ENCODE results near the gene DGKQ. TPM values are rescaled to one million over a fixed set of nuclear protein-coding genes. Genes with fewer than 3 reads are reported as not detected.

The DGKQ gene
- total and polyA plus RNA-seq, 2 donors (not counting 3 experiments of a cell fraction or from before 2014, with no cell fraction given) = 15.8 to 20.2 TPM

GRCh38 chr4:1001561-1002130 is 28.3 kb upstream of the DGKQ start:
- no peaks in the 10 kb centered on the region for H4K20me1 ChIP-seq (replicated peaks; ENCODE audit: control insufficient read depth, extremely low read depth, insufficient read depth, low read length)
- POLR2A ChIA-PET = no interaction called here
- no peak overlapping the region for H3K9ac ChIP-seq (replicated peaks; ENCODE audit: extremely low read depth, insufficient read depth, low read length)
- FAIRE-seq (no peak), DNase-seq (ENCODE audit: low read depth, low spot score) (no peak)
- H3K4me1 ChIP-seq (ENCODE audit: control insufficient read depth, extremely low read depth, insufficient read depth, low read length) = no peaks in the 10 kb centered on the region
- no peak overlapping the region for H2AFZ ChIP-seq (ENCODE audit: low read depth, low read length)
- no peaks in the 10 kb centered on the region for H3K36me3 ChIP-seq (ENCODE audit: control insufficient read depth in 2 of 2, extremely low read depth in 1 of 2, insufficient read depth in 2 of 2, low read length in 2 of 2)
- H3K27ac ChIP-seq (ENCODE audit: insufficient read depth, low read depth, low read length) = no peak overlapping the region
- H3K4me3 ChIP-seq (replicated peaks in 1 of 3; ENCODE audit: insufficient read depth in 1 of 3, low read depth in 1 of 3, low read length in 3 of 3) = no peak overlapping the region
- dilution Hi-C loops (cut with MboI; ENCODE audit: extremely low pct_ligation_motif_present, low sequenced_read_pairs) (no loop called here), intact Hi-C loops (cut with micrococcal nuclease) (no loop called here)
- TF ChIP-seq GATA2 (IDR thresholded peaks at IDR 0.05; ENCODE audit: insufficient read depth, insufficient read length, low read depth, low read length) = no peak
- TF ChIP-seq CTCF (IDR thresholded peaks at IDR 0.05; ENCODE audit: extremely low read depth in 1 of 2, insufficient read depth in 1 of 2, low read depth in 1 of 2, low read length in 2 of 2) = no peak
- TF ChIP-seq FOS (IDR thresholded peaks at IDR 0.05; ENCODE audit: borderline replicate concordance, insufficient read depth, low read length) = no peak
- TF ChIP-seq MYC (IDR thresholded peaks at IDR 0.05; ENCODE audit: low read depth, low read length) = no peak
- no peak for TF ChIP-seq EZH2 (IDR thresholded peaks at IDR 0.05; ENCODE audit: borderline replicate concordance, low read depth, low read length, severe bottlenecking)
- TF ChIP-seq MAX (IDR thresholded peaks at IDR 0.05; ENCODE audit: insufficient read depth, insufficient read length) = no peak
- no peak for TF ChIP-seq POLR2A (IDR thresholded peaks at IDR 0.05; ENCODE audit: low read depth, low read length)
- no peak for TF ChIP-seq JUN (IDR thresholded peaks at IDR 0.05; ENCODE audit: borderline replicate concordance, insufficient read depth, insufficient read length, low read depth)
- TF ChIP-seq POLR2AphosphoS5 (IDR thresholded peaks at IDR 0.05; ENCODE audit: insufficient read depth, low read depth, low read length) = no peak
- no peaks in the 10 kb centered on the region for H3K9me1 ChIP-seq (replicated peaks; ENCODE audit: control insufficient read depth, extremely low read depth, insufficient read depth, low read length)
- H3K4me2 ChIP-seq (ENCODE audit: insufficient read depth, low read length) = no peak overlapping the region
- BruUV-seq (replicated peaks) = no TSS peak
- H3K79me2 ChIP-seq (ENCODE audit: control insufficient read depth, insufficient read depth, low read length) = no peaks in the 10 kb centered on the region
- CTCF ChIA-PET = interaction anchor here (1.2 kb wide), 1 partner anchor 15 kb away, joined by 3 read pairs; the partner anchor contains the start of gene IDUA
- peaks cover 33 to 44% of the 10 kb centered on the region in 2 experiments for H3K27me3 ChIP-seq (ENCODE audit: control insufficient read depth in 2 of 2, insufficient read depth in 2 of 2, low read length in 2 of 2)
- no peaks in the 10 kb centered on the region for H3K9me3 ChIP-seq (replicated peaks; ENCODE audit: control insufficient read depth, insufficient read depth, low read length)

All from endothelial cell of umbilical vein (primary cell).